BJ (cell line): ENCODE data around the gene HSD11B2. TPM values are rescaled to one million over a fixed set of nuclear protein-coding genes. Genes with fewer than 3 reads are reported as not detected.

Experiments used
- CTCF ChIA-PET: fragments of 350-600 bp; formaldehyde crosslinking; extraction: SDS; loops from one replicate; lab custom pipeline; 2021; ENCODE audit warnings: antibody characterized with exemption, inconsistent platforms; lab: Yijun Ruan, JAX
- POLR2A ChIA-PET: fragments of 300-600 bp; sonication (Branson Sonifier 250); formaldehyde crosslinking; extraction: SDS; loops from one replicate; lab custom pipeline; 2021; ENCODE audit warnings: antibody characterized with exemption; lab: Charles Lee
- DNase-seq: peaks from one replicate; pipeline ENCODE4 v3.0.0-alpha.2; 2011; ENCODE audit warnings: low read depth
- H3K27me3 ChIP-seq: 2 replicates; pipeline ENCODE4 v1.6.0; 2011; ENCODE audit warnings: low read length; ENCODE audit not compliant: control insufficient read depth, insufficient read depth
- H3K36me3 ChIP-seq: 2 replicates; pipeline ENCODE4 v1.5.1; 2011; ENCODE audit warnings: low read length; ENCODE audit not compliant: control insufficient read depth, insufficient read depth
- H3K4me3 ChIP-seq: 2 replicates; pipeline ENCODE4 v1.5.1; 2011; ENCODE audit warnings: low read depth, mild to moderate bottlenecking, control low read depth, low read length
- polyA plus RNA-seq: library from polyadenylated mRNA; depleted of rRNA; stranded (reverse); fragments of >200 nt; gene quantifications from 2 replicates; pipeline ENCODE4 v1.2.3, GENCODE V29; 2011
- TF ChIP-seq, protein P1 (sequence below): IDR thresholded peaks from 2 replicates; pipeline ENCODE4 v1.5.1; 2011; ENCODE audit warnings: low read depth, mild to moderate bottlenecking, control low read depth, inconsistent platforms, low read length, moderate library complexity; ENCODE audit not compliant: insufficient read depth

Gene HSD11B2
- polyA plus RNA-seq, 1 experiment, result 0.07 TPM

DNA sequence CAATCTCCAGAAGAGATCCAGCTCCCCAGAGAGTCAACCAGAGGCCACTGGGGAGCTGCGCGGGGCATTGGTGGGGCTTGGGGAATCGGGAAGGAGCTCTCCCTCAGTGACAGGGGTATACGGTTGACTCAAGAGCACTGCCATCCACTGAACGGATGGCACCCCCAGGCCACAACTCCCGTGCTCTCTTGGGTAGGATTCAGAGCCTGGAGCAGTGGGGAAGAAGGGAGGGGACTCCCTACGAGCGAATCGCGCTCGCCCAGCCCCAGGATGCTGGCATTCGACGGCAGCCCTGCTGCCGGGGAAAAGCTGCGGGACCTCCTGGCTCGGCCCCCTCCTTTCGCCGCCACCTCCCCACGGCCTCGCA, 37.1 kb upstream of the HSD11B2 start:
- POLR2A ChIA-PET, result no interaction called here
- CTCF ChIA-PET, result interaction anchor here (0.6 to 2.0 kb wide), 10 partner anchors 12 to 133 kb away, joined by 3 to 13 read pairs (median 4); partner anchors contain the start of gene ZDHHC1
- DNase-seq, result no peak
- TF ChIP-seq, protein P1, sequence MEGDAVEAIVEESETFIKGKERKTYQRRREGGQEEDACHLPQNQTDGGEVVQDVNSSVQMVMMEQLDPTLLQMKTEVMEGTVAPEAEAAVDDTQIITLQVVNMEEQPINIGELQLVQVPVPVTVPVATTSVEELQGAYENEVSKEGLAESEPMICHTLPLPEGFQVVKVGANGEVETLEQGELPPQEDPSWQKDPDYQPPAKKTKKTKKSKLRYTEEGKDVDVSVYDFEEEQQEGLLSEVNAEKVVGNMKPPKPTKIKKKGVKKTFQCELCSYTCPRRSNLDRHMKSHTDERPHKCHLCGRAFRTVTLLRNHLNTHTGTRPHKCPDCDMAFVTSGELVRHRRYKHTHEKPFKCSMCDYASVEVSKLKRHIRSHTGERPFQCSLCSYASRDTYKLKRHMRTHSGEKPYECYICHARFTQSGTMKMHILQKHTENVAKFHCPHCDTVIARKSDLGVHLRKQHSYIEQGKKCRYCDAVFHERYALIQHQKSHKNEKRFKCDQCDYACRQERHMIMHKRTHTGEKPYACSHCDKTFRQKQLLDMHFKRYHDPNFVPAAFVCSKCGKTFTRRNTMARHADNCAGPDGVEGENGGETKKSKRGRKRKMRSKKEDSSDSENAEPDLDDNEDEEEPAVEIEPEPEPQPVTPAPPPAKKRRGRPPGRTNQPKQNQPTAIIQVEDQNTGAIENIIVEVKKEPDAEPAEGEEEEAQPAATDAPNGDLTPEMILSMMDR, result no peak
- Histone ChIP-seq H3K4me3 (peak overlapping the region; percentile 31), H3K36me3 (no peaks in the 10 kb centered on the region), H3K27me3 (peaks cover 6% of the 10 kb centered on the region)

DNA sequence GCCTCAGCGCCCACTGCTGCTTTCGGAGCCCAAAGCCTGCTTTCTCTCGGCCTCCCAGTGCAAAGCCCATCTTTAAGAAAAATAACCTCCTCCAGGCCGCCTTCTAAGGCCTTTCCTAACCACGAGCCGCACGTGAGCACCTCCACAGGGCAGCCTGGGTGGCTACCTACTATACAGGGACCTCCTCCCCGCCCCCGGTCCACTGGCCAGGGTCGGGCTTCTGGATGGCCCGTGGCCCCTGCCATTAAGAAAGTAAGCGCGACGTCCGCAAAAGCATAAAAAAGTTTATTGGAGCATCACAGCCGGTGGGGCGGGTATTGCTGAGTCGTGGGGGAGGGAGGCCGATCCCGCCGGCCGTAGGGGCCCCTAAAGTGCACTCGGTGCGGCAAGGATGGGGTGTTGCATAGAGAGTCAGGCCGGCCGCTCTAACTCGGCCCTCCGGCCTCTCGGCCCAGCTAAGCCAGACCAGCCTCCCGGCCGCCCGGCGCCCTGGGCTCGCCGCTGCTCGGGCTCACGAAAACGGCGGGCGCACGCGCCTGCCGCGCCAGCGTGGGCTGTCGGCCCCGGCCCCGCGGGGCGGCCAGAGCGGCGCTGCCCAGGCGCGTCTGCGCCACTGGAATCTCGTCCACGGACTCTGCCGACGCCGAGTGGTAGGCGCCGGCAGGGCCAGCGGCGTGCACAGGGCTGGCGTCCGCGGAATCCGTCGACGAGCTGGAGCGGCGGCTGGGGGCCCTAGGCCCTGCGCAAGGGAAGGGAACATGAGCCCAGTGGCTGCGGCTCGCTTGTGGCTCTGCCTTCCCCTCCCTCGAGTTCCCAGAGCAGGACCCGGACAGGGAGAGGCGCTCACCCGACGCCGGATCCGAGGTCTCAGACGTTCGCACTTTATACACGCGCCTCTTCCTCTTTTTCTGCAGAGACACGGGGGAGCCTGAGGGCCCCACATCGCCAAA, 36.5 kb upstream of the HSD11B2 start:
- Histone ChIP-seq H3K27me3 (peaks cover 6% of the 10 kb centered on the region), H3K36me3 (no peaks in the 10 kb centered on the region), H3K4me3 (no peak overlapping the region)
- POLR2A ChIA-PET, result no interaction called here
- TF ChIP-seq, protein P1, result no peak
- DNase-seq, result no peak
- CTCF ChIA-PET, result interaction anchor here (0.6 to 2.0 kb wide), 8 partner anchors 11 to 134 kb away, joined by 3 to 13 read pairs (median 4); no protein-coding TSS in a partner anchor

DNA sequence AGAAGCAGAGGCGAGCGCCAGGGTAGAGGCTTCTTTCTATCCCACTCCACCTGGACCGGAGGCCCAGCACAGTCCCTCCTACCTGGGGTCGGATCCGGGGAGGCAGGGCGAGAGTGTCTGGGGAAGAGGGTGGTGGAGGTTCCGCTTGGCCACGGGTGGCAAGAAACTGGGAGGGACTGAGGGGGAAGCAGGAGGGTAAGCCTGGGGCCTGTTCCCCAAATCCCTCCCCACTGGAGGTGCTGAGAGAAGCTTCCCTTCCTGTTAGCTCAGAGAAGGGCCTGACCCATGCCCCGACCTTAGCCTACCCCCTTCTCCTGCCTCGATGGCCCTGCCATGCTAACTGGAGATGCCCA, 35.8 kb upstream of the HSD11B2 start:
- no peaks in the 10 kb centered on the region for H3K36me3 ChIP-seq
- H3K4me3 ChIP-seq, result no peak overlapping the region
- POLR2A ChIA-PET, result no interaction called here
- DNase-seq, result no peak
- CTCF ChIA-PET, result interaction anchor here (1.0 to 1.8 kb wide), 2 partner anchors 13 to 187 kb away, joined by 3 to 5 read pairs; no protein-coding TSS in a partner anchor
- TF ChIP-seq, protein P1, result no peak
- peaks cover 6% of the 10 kb centered on the region for H3K27me3 ChIP-seq

DNA sequence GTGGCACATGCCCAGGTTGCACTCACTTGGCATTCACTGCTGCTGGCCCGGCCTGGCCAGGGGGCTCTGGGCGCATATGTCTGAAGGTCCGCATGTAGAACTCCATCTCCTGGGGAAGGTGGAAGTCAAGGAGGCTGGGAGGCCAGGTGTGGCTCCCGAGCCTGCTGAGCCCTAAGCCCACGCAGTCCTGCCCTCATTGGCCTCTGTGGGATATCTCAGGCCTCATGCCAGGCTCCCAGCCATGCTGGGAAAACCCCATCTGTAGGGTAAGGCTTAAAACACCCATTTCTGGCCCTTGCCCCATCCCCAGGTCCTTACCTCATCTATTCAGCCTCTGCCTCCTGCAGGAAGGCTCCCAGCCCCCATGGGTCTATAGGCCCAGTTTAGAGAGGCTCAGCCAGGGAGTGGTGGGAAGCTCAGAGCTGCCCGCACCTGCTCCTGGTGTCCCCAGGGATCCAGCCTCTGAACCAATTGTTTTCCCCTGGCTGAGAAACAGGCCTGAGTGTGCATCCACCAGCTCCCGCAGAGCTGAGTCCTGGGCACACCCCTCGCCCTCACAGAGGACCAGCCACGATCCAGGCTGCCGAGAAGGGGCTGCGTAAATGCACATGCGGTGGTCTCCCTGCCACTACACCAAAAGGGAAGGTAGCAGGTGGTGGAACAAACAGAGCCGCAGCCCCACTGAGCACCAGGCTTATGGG, 35.3 kb upstream of the HSD11B2 start:
- TF ChIP-seq, protein P1, result no peak
- POLR2A ChIA-PET, result no interaction called here
- peaks cover 6% of the 10 kb centered on the region for H3K27me3 ChIP-seq
- CTCF ChIA-PET, result interaction anchor here (1.0 to 1.8 kb wide), 4 partner anchors 13 to 187 kb away, joined by 3 to 5 read pairs (median 4); partner anchors contain the start of gene ZDHHC1
- H3K4me3 ChIP-seq, result no peak overlapping the region
- no peaks in the 10 kb centered on the region for H3K36me3 ChIP-seq
- DNase-seq, result no peak
